GM23338 (cell line): ENCODE data around the gene RNF41. TPM values are rescaled to one million over a fixed set of nuclear protein-coding genes. Genes with fewer than 3 reads are reported as not detected.

ENCODE experiments used
- ATAC-seq: fragments of 200-7000 bp; cut with Tn5 transposase; 3 replicates; pipeline ENCODE4 v1.9.1; 2020
- DNase-seq: peaks from one replicate; pipeline ENCODE4 v3.0.0-alpha.2; 2015; ENCODE audit warnings: low spot score
- H2AFZ ChIP-seq: fragments of 200-600 bp; sonication (generic); 2 replicates; pipeline ENCODE4 v1.8.0; 2016; ENCODE audit warnings: antibody characterized with exemption, mild to moderate bottlenecking, moderate library complexity
- H3F3A ChIP-seq: fragments of 200-600 bp; sonication (generic); replicated peaks from 2 replicates; pipeline ENCODE4 v1.8.0; 2017; ENCODE audit warnings: antibody characterized with exemption, mixed run types, low read depth
- H3K27ac ChIP-seq: fragments of 200-600 bp; sonication (generic); 2 replicates; pipeline ENCODE4 v1.6.1; 2016; ENCODE audit warnings: low read depth
- H3K27me3 ChIP-seq: fragments of 200-600 bp; sonication (generic); 2 replicates; pipeline ENCODE4 v1.8.0; 2016; ENCODE audit warnings: mild to moderate bottlenecking, mixed run types, moderate library complexity; ENCODE audit not compliant: insufficient read depth
- H3K36me3 ChIP-seq: fragments of 200-600 bp; sonication (generic); 2 replicates; pipeline ENCODE4 v1.8.0; 2016; ENCODE audit warnings: mild to moderate bottlenecking; ENCODE audit not compliant: insufficient read depth
- H3K4me1 ChIP-seq: fragments of 200-600 bp; sonication (generic); 2 replicates; pipeline ENCODE4 v1.8.0; 2016; ENCODE audit warnings: mild to moderate bottlenecking, moderate library complexity; ENCODE audit not compliant: insufficient read depth
- H3K4me2 ChIP-seq: fragments of 200-600 bp; sonication (generic); 2 replicates; pipeline ENCODE4 v1.7.1; 2017; ENCODE audit warnings: mixed run types
- H3K4me3 ChIP-seq: fragments of 200-600 bp; sonication (generic); 2 replicates; pipeline ENCODE4 v1.6.1; 2016; ENCODE audit warnings: mixed run types
- H3K79me2 ChIP-seq: fragments of 200-600 bp; sonication (generic); replicated peaks from 2 replicates; pipeline ENCODE4 v1.8.0; 2017; ENCODE audit warnings: mild to moderate bottlenecking; ENCODE audit not compliant: insufficient read depth
- H3K9me2 ChIP-seq: fragments of 200-600 bp; sonication (generic); 2 replicates; pipeline ENCODE4 v1.8.0; 2017; ENCODE audit not compliant: insufficient read depth
- H4K20me1 ChIP-seq: fragments of 200-600 bp; sonication (generic); replicated peaks from 2 replicates; pipeline ENCODE4 v1.8.0; 2017; ENCODE audit warnings: mild to moderate bottlenecking; ENCODE audit not compliant: insufficient read depth
- H3K27ac Mint-ChIP-seq: 2 replicates; pipeline ENCODE4 v1.8.0; 2020; ENCODE audit warnings: inconsistent platforms, mild to moderate bottlenecking, moderate library complexity, mixed read lengths
- H3K27me3 Mint-ChIP-seq: 3 replicates; pipeline ENCODE4 v1.8.0; 2022; ENCODE audit warnings: low read depth, mild to moderate bottlenecking, moderate library complexity, mixed read lengths, inconsistent platforms; ENCODE audit not compliant: insufficient read depth, poor library complexity
- H3K36me3 Mint-ChIP-seq: 3 replicates; pipeline ENCODE4 v1.8.0; 2021; ENCODE audit warnings: low read depth, mild to moderate bottlenecking, inconsistent platforms, moderate library complexity, mixed read lengths
- H3K4me1 Mint-ChIP-seq: 3 replicates; pipeline ENCODE4 v1.8.0; 2020; ENCODE audit warnings: mild to moderate bottlenecking, inconsistent platforms, mixed read lengths
- H3K4me3 Mint-ChIP-seq: 3 replicates; pipeline ENCODE4 v1.8.0; 2021; ENCODE audit warnings: moderate library complexity, mild to moderate bottlenecking, inconsistent platforms, mixed read lengths
- H3K9me3 Mint-ChIP-seq: 3 replicates; pipeline ENCODE4 v1.8.0; 2020; ENCODE audit warnings: moderate library complexity, mild to moderate bottlenecking, inconsistent platforms, mixed read lengths
- CREB1 ChIP-seq: fragments of 250-450 bp; sonication (Bioruptor Pico); IDR thresholded peaks from 2 replicates; pipeline ENCODE4 v1.5.0; 2020; ENCODE audit warnings: low read depth, mild to moderate bottlenecking, moderate library complexity
- EZH2 ChIP-seq: fragments of 200-600 bp; sonication (generic); IDR thresholded peaks from one replicate; pipeline ENCODE4 v1.8.0; 2017; ENCODE audit warnings: antibody characterized with exemption, mild to moderate bottlenecking, low read depth; ENCODE audit not compliant: unreplicated experiment
- EZH2phosphoT487 ChIP-seq: fragments of 200-600 bp; sonication (generic); IDR thresholded peaks from one replicate; pipeline ENCODE4 v1.8.1; 2018; ENCODE audit warnings: antibody characterized with exemption; ENCODE audit not compliant: unreplicated experiment
- JUNB ChIP-seq: IDR thresholded peaks from one replicate; pipeline ENCODE4 v1.6.1; 2016; ENCODE audit warnings: antibody characterized with exemption; ENCODE audit not compliant: unreplicated experiment
- NANOG ChIP-seq: IDR thresholded peaks from 2 replicates; pipeline ENCODE4 v1.6.1; 2016; ENCODE audit warnings: antibody characterized with exemption, borderline replicate concordance
- POLR2AphosphoS5 ChIP-seq: IDR thresholded peaks from 2 replicates; pipeline ENCODE4 v1.6.1; 2016; ENCODE audit warnings: antibody characterized with exemption, low read depth
- STAT1 ChIP-seq: IDR thresholded peaks from one replicate; pipeline ENCODE4 v1.6.1; 2016; ENCODE audit warnings: antibody characterized with exemption; ENCODE audit not compliant: unreplicated experiment
- ZNF114 ChIP-seq: fragments of 250-450 bp; sonication (Bioruptor Pico); IDR thresholded peaks from 2 replicates; pipeline ENCODE4 v1.5.0; 2020; ENCODE audit warnings: mild to moderate bottlenecking, moderate library complexity
- ZNF331 ChIP-seq: fragments of 250-450 bp; sonication (Bioruptor Pico); IDR thresholded peaks from 2 replicates; pipeline ENCODE4 v1.5.0; 2020; ENCODE audit warnings: low read depth, mild to moderate bottlenecking, moderate library complexity
- polyA plus RNA-seq: library from polyadenylated mRNA; unstranded; fragments of >200 nt; fragmentation: Nextera tagmentation; extraction: Ambion mirVana; gene quantifications from 2 replicates; pipeline ENCODE4 v1.2.1, GENCODE V29; 2016
- total RNA-seq: library from RNA; depleted of rRNA; stranded (reverse); fragments of >200 nt; shearing (Covaris generic); gene quantifications from 2 replicates; pipeline ENCODE4 v1.2.3, GENCODE V29; 2014
- TF ChIP-seq, protein P1 (sequence below), 2 experiments: fragments of 200-600 bp in 1 of 2; sonication (generic) in 1 of 2; conservative IDR thresholded peaks; 2 replicates each; pipeline versions ENCODE4 v1.5.1 to v1.6.1; 2016 to 2017; ENCODE audit warnings: antibody characterized with exemption in 2 of 2, low read depth in 2 of 2, mild to moderate bottlenecking in 2 of 2, moderate library complexity in 1 of 2
- TF ChIP-seq, protein P2 (sequence below): IDR thresholded peaks from 2 replicates; pipeline ENCODE4 v1.6.1; 2016; ENCODE audit warnings: antibody characterized with exemption
- TF ChIP-seq, protein P3 (sequence below): fragments of 250-450 bp; sonication (Bioruptor Pico); IDR thresholded peaks from 2 replicates; pipeline ENCODE4 v1.5.0; 2020; ENCODE audit warnings: mild to moderate bottlenecking, moderate library complexity
- TF ChIP-seq, protein P4 (sequence below): IDR thresholded peaks from one replicate; pipeline ENCODE4 v1.6.1; 2018; ENCODE audit warnings: antibody characterized with exemption; ENCODE audit not compliant: unreplicated experiment

The RNF41 gene
- total and polyA plus RNA-seq, 2 experiments from 2014 or later, result 15.3 to 77.1 TPM

DNA sequence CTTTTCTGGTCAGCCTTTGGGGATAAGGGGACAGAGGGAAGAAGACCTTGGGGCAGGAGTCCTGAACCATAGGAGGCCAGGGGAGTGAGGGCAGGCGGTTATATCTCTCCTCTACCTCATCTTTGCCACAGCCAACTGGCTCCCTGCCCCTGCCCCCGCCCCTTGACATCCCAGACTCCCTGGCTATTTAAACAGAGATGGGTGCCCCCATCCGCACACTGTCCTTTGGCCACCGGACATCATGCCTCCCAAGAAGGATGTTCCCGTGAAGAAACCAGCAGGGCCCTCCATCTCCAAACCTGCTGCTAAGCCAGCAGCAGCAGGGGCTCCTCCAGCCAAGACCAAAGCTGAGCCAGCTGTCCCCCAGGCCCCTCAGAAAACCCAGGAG lies 68.0 kb downstream of the RNF41 start:
- H3K4me2 ChIP-seq, result peak overlapping the region; percentile 89
- H3F3A ChIP-seq, result peaks cover 26% of the 10 kb centered on the region
- peaks cover 22% of the 10 kb centered on the region for H3K4me1 ChIP-seq
- H3K79me2 ChIP-seq, result peaks cover 17% of the 10 kb centered on the region
- no peak overlapping the region for H3K27ac ChIP-seq
- Mint-ChIP-seq H3K4me1 (peaks cover 26% of the 10 kb centered on the region), H3K4me3 (peak overlapping the region; percentile 96), H3K27me3 (peaks cover 26% of the 10 kb centered on the region), H3K36me3 (peaks cover 28% of the 10 kb centered on the region), H3K9me3 (no peaks in the 10 kb centered on the region; the same call in 1 of the 3 replicates), H3K27ac (no peak overlapping the region)
- peak overlapping the region; percentile 90 for H3K4me3 ChIP-seq
- ATAC-seq (no peak), DNase-seq (no peak)
- H3K27me3 ChIP-seq, result no peaks in the 10 kb centered on the region
- TF ChIP-seq JUNB (no peak), CREB1 (CRISPR knock-in tag) (no peak), ZNF114 (no peak), STAT1 (no peak), EZH2phosphoT487 (no peak), EZH2 (no peak), ZNF331 (no peak), NANOG (no peak), POLR2AphosphoS5 (no peak)
- TF ChIP-seq, protein P1, sequence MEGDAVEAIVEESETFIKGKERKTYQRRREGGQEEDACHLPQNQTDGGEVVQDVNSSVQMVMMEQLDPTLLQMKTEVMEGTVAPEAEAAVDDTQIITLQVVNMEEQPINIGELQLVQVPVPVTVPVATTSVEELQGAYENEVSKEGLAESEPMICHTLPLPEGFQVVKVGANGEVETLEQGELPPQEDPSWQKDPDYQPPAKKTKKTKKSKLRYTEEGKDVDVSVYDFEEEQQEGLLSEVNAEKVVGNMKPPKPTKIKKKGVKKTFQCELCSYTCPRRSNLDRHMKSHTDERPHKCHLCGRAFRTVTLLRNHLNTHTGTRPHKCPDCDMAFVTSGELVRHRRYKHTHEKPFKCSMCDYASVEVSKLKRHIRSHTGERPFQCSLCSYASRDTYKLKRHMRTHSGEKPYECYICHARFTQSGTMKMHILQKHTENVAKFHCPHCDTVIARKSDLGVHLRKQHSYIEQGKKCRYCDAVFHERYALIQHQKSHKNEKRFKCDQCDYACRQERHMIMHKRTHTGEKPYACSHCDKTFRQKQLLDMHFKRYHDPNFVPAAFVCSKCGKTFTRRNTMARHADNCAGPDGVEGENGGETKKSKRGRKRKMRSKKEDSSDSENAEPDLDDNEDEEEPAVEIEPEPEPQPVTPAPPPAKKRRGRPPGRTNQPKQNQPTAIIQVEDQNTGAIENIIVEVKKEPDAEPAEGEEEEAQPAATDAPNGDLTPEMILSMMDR (conservative IDR thresholded peaks at IDR 0.05; ENCODE audit: low read depth in 2 of 2), result no peak
- TF ChIP-seq, protein P2, sequence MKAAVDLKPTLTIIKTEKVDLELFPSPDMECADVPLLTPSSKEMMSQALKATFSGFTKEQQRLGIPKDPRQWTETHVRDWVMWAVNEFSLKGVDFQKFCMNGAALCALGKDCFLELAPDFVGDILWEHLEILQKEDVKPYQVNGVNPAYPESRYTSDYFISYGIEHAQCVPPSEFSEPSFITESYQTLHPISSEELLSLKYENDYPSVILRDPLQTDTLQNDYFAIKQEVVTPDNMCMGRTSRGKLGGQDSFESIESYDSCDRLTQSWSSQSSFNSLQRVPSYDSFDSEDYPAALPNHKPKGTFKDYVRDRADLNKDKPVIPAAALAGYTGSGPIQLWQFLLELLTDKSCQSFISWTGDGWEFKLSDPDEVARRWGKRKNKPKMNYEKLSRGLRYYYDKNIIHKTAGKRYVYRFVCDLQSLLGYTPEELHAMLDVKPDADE, result no peak
- TF ChIP-seq, protein P3, sequence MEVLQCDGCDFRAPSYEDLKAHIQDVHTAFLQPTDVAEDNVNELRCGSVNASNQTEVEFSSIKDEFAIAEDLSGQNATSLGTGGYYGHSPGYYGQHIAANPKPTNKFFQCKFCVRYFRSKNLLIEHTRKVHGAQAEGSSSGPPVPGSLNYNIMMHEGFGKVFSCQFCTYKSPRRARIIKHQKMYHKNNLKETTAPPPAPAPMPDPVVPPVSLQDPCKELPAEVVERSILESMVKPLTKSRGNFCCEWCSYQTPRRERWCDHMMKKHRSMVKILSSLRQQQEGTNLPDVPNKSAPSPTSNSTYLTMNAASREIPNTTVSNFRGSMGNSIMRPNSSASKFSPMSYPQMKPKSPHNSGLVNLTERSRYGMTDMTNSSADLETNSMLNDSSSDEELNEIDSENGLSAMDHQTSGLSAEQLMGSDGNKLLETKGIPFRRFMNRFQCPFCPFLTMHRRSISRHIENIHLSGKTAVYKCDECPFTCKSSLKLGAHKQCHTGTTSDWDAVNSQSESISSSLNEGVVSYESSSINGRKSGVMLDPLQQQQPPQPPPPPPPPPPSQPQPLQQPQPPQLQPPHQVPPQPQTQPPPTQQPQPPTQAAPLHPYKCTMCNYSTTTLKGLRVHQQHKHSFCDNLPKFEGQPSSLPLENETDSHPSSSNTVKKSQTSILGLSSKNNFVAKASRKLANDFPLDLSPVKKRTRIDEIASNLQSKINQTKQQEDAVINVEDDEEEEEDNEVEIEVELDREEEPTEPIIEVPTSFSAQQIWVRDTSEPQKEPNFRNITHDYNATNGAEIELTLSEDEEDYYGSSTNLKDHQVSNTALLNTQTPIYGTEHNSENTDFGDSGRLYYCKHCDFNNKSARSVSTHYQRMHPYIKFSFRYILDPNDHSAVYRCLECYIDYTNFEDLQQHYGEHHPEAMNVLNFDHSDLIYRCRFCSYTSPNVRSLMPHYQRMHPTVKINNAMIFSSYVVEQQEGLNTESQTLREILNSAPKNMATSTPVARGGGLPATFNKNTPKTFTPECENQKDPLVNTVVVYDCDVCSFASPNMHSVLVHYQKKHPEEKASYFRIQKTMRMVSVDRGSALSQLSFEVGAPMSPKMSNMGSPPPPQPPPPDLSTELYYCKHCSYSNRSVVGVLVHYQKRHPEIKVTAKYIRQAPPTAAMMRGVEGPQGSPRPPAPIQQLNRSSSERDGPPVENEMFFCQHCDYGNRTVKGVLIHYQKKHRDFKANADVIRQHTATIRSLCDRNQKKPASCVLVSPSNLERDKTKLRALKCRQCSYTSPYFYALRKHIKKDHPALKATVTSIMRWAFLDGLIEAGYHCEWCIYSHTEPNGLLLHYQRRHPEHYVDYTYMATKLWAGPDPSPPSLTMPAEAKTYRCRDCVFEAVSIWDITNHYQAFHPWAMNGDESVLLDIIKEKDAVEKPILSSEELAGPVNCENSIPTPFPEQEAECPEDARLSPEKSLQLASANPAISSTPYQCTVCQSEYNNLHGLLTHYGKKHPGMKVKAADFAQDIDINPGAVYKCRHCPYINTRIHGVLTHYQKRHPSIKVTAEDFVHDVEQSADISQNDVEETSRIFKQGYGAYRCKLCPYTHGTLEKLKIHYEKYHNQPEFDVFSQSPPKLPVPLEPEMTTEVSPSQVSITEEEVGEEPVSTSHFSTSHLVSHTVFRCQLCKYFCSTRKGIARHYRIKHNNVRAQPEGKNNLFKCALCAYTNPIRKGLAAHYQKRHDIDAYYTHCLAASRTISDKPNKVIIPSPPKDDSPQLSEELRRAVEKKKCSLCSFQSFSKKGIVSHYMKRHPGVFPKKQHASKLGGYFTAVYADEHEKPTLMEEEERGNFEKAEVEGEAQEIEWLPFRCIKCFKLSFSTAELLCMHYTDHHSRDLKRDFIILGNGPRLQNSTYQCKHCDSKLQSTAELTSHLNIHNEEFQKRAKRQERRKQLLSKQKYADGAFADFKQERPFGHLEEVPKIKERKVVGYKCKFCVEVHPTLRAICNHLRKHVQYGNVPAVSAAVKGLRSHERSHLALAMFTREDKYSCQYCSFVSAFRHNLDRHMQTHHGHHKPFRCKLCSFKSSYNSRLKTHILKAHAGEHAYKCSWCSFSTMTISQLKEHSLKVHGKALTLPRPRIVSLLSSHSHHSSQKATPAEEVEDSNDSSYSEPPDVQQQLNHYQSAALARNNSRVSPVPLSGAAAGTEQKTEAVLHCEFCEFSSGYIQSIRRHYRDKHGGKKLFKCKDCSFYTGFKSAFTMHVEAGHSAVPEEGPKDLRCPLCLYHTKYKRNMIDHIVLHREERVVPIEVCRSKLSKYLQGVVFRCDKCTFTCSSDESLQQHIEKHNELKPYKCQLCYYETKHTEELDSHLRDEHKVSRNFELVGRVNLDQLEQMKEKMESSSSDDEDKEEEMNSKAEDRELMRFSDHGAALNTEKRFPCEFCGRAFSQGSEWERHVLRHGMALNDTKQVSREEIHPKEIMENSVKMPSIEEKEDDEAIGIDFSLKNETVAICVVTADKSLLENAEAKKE (CRISPR knock-in tag), result no peak
- TF ChIP-seq, protein P4, sequence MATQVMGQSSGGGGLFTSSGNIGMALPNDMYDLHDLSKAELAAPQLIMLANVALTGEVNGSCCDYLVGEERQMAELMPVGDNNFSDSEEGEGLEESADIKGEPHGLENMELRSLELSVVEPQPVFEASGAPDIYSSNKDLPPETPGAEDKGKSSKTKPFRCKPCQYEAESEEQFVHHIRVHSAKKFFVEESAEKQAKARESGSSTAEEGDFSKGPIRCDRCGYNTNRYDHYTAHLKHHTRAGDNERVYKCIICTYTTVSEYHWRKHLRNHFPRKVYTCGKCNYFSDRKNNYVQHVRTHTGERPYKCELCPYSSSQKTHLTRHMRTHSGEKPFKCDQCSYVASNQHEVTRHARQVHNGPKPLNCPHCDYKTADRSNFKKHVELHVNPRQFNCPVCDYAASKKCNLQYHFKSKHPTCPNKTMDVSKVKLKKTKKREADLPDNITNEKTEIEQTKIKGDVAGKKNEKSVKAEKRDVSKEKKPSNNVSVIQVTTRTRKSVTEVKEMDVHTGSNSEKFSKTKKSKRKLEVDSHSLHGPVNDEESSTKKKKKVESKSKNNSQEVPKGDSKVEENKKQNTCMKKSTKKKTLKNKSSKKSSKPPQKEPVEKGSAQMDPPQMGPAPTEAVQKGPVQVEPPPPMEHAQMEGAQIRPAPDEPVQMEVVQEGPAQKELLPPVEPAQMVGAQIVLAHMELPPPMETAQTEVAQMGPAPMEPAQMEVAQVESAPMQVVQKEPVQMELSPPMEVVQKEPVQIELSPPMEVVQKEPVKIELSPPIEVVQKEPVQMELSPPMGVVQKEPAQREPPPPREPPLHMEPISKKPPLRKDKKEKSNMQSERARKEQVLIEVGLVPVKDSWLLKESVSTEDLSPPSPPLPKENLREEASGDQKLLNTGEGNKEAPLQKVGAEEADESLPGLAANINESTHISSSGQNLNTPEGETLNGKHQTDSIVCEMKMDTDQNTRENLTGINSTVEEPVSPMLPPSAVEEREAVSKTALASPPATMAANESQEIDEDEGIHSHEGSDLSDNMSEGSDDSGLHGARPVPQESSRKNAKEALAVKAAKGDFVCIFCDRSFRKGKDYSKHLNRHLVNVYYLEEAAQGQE, result no peak
- H3K36me3 ChIP-seq, result 0 out of 2 replicates have a peak, but pooled peaks cover 2% of the 10 kb centered on the region
- no peak overlapping the region for H2AFZ ChIP-seq
- H4K20me1 ChIP-seq, result no peaks in the 10 kb centered on the region
- H3K9me2 ChIP-seq, result no peaks in the 10 kb centered on the region
